HG03469 (cell line): ENCODE data around the gene RFX7.
"Not testable (repeated sequence)": the region's sequence is repeated elsewhere in the genome, so short reads cannot be mapped to it uniquely, and the experiment has no call there.

Experiments
- ATAC-seq: cut with Tn5 transposase; IDR thresholded peaks from one replicate; pipeline ENCODE4 v1.9.1; 2021; ENCODE audit warnings: mild to moderate bottlenecking, moderate library complexity, moderate number of reproducible peaks; ENCODE audit not compliant: unreplicated experiment

Gene RFX7

DNA sequence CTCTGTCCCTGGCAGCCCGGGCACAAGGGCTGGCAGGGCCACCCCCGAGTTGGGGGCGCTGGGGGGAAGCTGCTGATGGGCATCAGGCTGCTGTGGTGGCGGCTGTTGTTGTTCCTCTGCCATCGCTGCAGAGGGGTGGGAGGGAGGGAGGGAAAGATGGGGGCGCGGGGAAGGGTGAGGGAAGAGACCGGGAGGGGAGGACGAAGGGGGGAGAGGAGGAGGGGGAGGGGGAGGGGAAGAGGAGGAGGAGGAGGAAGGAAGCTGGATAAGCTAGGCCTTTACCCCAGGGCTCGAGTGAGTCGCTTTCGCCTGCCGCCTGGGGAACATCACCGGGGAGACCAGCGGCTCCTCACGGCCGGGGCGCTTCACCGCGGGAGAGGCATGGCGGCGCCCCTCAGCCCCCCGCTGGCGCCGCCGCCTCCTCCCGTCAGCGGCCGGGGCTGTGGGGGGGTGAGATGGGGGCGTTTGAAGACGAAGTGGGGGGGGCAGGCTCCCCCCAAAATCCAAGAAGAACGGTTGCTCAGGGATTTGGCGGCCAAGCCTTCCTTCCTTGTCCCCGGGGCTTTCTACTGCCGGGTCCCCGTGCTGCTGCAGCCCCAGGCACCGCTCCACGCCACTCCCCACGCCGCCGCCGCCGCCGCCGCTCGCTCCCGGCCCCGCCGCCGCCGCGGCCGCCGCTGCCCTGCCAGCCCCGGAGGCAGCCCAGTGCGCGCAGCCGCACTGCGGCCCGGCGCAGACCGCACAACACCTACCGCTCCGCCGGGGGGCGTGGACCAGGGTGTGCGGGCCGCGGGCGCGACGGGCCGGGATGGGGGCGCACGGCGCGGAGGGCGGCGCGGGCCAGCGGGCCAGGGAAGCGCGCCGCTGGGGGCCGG is at the start of gene RFX7:
Gene RFX7, minus strand, starts transcription at position 717 of the 875 bp plus-strand sequence. Its CDS starts 594 bp downstream, at position 123.
- peak; percentile 29 for ATAC-seq

DNA sequence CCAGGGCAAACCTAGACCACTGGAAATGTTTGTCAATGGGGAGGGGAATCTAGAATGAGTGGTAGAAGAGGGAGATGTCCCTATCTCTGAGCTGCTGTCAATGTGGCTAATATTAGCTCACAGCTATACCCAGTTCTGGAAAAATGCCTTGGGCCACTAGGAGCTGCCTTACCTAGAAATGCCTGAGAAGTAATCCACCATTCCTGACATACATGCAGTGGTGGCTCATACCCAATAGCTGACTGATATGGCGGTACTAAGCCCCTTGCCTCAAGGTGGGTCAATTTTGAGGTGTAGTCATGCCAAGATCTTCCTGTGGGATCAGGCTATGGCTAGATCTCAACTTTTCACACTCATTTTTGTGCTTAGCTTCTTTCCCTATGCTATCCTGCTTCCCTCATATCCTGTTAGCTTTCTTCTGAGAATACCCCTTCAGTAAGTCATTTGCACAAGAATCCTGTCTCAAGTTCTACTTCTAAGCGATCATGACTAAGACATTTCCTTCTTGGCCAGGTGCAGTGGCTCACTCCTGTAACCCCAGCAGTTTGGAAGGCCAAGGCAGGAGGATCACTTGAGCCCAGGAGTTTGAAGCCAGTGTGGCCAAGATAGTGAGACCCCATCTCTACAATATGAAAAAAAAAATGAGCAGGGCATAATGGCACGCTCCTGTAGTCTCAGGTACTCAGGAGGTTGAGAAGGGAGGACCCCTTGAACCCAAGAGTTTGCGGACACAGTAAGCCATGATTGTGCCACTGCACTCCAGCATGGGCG is 49.1 kb upstream of the RFX7 start:
- ATAC-seq: no peak

DNA sequence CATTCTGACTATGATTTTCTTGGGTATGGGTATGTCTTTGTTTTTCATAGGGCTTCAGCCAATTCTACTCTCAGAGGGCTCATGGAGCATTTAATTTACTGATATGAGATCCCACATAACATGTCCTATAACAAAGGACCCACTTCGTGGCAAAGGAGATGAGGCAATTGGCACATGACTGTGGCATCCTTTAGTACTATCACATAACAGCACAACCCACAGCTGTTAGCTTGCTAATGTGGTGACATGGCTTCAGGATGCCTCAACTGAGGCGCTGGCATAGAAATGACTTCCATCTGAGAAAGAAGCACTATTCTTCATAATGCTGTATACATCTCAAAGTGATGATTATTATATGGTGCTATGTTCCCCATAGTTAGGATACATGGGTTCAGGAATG is 48.1 kb upstream of the RFX7 start:
- ATAC-seq: no peak

DNA sequence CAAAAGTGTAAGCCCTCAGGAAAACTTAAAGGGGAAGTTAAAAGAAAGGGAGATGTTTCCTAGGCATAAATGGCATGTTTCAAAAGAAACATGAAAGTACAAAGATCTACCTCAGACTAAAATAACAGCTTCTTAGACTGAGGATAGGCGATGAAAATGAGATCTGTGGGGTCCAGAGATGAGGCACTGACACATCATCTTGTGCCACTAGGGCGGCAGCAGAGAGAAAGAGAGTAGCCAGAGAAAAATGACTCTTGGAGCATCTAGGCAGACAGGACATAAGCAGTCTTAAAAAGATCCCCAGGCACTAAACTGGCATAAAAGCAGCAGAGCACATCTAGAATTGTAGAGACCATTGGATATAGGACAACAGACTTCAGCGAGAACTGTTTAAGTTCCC is 42.5 kb upstream of the RFX7 start:
- no peak for ATAC-seq

DNA sequence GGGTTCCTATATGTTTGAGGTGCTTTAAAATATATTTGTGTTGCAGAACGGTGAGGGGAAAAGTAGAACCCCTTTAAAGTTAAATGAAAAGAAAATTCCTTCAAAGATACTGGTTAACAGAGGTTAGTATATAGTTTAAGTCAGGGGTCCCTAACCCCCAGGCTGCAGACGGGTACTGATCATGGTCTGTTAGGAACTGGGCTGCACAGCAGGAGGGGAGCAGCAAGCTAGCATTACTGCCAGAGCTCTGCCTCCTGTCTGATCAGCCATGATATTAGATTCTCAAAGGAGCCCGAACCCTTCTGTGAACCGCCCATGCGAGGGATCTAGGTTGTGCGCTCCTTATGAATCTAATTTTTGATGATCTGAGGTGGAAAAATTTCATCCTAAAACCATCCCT is 37.5 kb upstream of the RFX7 start:
- ATAC-seq: no peak

DNA sequence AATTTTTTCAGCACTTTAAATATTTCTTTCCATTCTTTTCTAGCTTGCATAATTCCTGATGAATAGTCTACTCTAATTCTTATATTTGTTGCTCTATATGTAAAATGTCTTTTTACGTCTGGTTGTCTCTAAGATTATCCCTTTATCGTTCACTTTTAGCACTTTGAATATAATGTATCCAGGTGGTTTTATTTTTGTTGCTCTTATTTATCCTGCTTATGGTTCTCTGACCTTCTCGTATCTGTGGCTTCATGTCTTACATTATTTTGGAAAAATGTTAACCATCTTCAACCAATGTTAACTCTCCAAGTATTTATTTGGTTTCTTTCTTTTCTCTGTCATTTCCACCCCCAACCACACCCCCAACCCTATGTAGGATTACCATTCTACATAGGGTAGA is 30.0 kb upstream of the RFX7 start:
- ATAC-seq: no peak

DNA sequence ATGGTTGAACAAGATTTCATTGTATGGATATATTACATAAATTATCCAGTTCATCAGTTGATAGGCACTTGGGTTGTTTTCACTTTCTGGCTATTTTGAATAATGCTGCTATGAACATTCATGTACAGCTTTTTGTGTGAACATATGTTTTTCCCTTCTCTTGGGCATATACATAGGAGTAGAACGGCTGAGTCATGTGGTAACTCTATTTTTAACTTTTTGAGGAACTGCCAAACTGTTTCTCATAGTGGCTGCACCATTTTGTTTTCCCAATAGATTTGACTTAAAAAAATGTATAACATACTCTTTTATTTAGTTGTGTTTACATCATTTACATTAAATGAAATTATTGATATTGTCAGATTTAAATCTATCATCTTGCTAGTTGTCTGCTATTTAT is 28.8 kb upstream of the RFX7 start:
- no peak for ATAC-seq

DNA sequence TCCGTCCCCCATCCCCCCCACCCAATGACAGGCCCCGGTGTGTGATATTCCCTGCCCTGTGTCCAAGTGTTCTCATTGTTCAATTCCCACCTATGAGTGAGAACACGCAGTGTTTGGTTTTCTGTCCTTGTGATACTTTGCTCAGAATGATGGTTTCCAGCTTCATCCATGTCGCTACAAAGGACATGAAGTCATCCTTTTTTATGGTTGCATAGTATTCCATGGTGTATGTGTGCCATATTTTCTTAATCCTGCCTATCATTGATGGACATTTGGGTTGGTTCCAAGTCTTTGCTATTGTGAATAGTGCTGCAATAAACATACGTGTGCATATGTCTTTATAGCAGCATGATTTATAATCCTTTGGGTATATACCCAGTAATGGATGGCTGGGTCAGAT is 22.8 kb upstream of the RFX7 start:
- ATAC-seq: not testable (repeated sequence)

DNA sequence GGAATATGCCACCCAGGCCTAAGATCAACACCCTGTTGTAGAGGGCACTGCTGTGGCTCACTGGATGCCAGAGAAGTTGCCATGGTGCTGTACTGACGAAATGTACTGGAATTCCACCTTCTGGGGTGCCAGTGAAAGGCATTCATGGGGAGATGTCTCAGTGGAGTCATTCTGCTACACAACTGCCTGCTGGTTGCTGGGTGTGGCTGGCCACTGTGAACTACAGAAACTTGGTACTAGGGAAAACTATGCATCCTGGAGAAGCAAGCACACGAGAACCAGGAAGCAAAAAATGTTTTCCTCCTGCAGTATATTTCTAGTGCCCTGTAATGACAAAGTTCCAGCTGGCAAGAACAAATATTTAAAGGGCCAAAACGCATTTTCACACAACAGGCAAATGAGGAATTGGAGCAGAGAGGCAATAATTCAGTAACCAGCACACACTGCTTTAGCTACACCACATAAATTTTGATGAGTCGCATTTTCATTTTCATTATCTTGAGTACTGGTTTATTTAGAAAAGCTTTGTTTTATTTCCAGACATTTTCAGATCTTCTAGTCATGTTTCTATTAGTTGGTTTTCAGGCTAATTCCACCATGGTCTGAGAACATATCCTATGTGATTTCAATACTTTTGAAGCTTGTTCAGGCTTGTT is 18.3 kb upstream of the RFX7 start:
- no peak for ATAC-seq

DNA sequence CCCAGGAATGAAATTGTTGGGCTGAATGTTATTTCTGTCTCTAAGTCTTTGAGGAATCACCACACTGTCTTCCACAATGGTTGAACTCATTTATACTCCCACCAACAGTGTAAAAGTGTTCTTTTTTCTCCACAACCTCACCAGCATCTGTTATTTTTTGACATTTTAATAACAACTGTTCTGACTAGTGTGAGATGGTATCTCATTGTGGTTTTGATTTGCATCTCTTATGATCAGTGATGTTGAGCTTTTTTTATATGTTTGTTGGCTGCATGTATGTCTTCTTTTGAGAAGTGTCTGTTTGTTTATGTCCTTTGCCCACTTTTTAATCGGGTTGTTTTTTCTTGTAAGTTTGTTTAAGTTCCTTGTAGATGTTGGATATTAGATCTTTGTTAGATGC is 13.6 kb upstream of the RFX7 start:
- ATAC-seq: not testable (repeated sequence)

DNA sequence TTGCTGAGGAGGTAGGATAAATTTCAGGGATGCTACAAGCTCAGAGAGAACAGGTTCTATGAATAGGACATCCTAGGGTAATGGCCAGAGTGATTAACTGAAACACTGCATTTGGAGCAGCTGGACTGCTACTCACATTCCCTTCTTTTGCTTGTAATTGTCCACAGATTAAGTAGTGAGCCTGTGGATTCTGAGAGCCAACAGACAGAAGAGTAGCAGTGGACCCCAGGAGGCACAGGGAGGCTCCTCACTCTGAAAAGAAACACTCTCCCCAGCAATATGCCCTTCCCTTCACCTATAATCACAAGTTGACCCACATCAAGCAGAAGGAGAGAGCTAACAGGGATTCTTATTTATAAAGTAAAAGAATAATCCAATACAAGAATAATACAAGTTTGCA is 10.6 kb upstream of the RFX7 start:
- ATAC-seq: no peak

DNA sequence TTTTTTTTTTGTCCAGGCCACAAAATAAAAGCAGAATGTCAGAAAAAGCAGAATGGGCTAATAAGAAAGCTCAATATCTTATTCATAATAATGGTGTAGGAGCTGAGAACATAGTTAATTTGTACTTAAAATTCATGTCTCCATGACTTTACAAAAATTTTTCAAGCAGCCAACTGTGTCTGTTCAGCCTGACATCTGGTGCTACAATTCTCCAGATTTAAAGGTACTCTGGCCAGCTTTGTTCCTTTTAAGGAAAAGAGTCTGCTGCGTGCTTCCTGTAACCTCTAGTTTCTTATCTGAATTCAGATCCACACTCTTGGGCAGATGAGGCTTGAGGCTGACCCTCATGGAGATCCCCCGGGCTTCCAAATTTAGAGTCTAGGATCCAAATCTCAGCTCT is 8.7 kb upstream of the RFX7 start:
- ATAC-seq: no peak

DNA sequence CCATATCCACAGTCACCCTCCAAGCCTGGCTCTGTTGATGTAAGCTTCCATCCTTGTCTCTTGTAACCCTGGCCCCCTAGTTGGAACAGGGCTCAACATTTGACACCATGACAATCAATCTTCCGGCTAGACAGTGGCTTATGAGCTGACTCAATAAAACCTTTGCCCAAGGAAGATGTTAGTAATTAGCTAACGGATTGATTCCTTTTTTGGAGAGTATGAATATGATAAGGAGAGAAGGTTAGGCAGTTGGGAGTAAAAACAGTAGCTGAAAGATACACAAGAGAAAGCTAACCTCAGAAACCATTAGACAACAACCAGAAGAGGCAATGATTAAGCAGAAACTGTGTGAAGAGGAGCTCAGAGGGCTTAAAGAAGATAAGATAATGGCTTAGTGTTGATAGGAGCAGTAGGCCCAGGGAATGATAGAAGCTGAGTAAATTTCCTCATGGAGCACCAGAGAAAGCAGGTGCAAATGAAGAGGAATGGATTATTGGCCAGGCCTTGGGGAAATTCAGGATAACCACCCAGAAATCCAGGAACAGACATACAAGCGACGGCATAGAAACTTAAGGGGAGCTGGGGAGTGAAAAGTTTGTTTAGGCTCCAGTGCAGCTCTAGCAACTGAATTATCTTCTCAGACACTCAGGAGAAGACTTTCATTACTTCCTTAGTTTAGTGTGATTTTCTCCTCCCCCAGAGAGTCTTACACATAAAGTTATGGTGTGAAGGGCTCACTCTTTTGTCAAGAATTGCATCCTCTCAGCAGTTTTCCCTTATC is 7.8 kb upstream of the RFX7 start:
- ATAC-seq: no peak

DNA sequence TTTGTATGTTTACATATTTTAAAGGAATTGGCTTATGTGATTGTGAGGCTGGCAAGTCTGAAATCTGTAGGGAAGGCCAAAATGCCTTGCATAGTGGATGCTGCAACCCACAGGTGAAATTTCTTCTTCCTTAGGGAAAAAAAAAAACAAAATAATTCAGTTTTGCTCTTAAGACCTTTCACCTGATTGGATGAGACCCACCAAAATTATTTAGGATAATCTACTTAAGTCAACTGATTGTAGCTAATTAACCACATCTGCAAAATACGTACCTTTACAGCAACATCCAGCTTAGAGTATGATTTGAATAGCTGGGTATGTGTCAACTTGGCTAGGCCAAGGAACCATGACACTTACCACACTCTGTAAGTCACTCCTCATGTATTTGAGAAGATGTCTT is 6.9 kb upstream of the RFX7 start:
- ATAC-seq: no peak

DNA sequence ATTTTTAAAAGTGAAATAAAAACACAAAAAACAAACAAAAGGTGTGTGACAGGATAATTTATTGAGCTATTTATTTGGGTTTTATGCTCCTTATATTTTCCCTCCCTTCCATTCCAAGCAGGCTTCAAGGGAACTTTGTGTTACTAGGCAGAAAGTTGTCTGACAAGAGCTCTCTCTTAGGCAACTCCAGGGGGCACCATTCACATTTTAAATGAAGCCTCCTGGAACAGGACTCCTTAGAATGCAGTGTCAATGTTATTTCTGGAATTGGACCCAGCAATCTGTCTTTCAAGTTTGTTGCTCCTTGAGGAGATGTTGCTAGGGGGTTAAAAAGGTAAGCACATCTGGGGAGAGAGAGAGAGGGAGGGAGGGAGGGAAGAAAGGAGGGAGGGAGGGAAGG is 5.4 kb upstream of the RFX7 start:
- no peak for ATAC-seq

DNA sequence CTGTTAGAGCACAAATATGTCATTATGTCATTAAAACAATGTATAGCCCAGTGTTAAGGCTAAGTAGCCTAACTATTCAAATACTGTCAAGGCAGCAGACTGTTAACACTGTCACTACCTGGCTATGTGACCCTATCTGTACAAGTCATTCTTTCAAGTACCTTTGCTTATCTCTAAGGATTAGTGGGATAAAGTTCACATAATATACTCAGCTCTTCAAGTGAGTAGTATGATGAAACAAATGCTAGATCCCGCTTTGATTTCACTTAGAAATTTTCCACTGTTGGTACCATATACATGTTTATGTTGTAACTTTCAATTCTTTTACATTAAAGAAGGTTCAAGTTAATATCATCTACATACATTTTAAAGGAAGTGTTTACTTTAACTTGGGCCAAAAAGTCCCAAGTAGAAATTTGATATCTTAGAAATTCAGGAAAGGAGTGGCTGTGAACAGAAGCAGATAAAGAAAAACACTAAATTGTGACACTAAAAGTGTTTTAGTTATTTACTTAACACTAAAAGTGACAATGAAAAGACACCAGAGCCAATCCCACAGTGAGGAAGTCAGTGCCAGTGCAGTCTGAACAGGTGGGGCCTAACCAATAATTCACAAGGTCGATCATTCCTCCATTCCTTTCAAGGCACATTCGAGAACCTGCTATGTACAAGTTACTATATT is 4.8 kb upstream of the RFX7 start:
- ATAC-seq: no peak

DNA sequence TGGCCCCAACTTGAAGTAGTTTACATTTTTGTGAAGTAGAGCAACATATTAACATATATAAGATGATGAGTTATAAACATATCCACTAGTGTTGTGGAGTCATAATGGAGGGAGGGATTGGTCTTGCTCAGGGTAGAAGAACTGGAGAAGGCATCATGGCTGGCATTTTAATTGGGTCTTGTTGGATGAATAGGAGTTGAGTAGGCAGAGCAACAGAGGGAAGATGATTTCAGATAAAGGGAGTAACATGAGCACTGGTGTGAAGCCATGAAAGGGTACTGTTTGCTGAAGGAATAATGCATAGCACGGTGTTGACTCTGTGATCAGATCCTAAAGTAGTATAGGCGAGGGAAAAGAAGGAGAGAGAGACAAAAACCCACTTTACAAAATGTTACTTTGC is 3.6 kb upstream of the RFX7 start:
- ATAC-seq: no peak

DNA sequence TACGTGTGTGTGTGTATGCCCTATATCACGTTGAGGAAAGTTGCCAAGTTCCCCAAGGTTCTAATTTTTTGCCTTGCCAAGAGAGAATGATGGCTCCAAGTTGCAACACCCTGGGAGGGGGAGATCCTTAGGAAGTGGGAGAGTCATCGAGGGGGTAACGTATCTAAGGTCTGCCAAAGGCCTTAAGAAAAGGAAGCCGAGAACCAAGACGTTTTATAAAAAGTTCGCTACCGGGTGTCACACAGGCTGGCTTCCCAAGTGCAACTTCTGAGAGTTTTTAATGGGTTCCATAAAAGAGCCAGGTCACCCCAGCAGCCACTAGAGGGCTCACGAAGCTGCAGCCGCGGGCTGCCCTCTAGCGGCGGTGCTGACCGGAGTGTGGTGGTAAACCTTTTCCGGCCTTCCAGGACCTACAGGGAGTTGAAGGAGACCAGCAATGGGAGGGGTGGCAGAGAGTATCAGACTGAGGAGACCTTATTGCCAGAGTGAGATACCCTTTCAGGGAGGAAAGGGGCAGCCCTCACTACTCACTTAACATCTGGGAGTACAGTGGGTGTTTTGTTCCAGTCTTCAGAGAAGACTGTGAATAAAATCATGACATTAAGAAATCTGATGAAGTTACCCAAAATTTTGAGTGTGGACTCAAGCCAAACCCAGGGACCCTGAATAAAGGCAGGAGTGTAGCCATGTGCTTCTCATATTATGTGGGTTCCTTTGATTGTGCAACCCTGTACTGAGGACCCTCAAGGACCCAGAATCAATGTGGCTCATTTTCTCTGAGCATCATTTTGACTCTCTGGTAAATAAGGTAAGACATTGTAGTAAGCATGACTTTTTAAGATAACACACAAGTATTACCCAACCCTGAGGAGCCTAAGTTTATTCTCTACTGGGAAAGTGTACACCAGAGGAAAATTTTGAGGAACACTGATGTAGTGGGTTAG is 2.5 kb upstream of the RFX7 start:
- ATAC-seq: peak; percentile 61
